ENCODE measurements around the gene LIN7B. TPM values are rescaled to one million over a fixed set of nuclear protein-coding genes. Genes with fewer than 3 reads are reported as not detected.

LIN7B gene
- total and polyA plus RNA-seq, 4 donors, result 2.2 to 3.8 (median 2.8) TPM

GRCh38 chr19:49109569-49110233, 4.5 kb upstream of the LIN7B start:
- TF ChIP-seq YY1 (IDR thresholded peaks at IDR 0.05) (no peak), NR2F2 (IDR thresholded peaks at IDR 0.05) (no peak), SP1 (IDR thresholded peaks at IDR 0.05) (no peak), RXRA (IDR thresholded peaks at IDR 0.05) (no peak), REST (IDR thresholded peaks at IDR 0.05) (no peak), JUND (IDR thresholded peaks at IDR 0.05) (no peak), TAF1 (conservative IDR thresholded peaks at IDR 0.05) (no peak), FOXA1 (IDR thresholded peaks at IDR 0.05) (no peak), ZBTB33 (IDR thresholded peaks at IDR 0.05) (no peak), EGR1 (IDR thresholded peaks at IDR 0.05; ENCODE audit: low read depth in 2 of 2) (no peak), ATF3 (IDR thresholded peaks at IDR 0.05) (no peak), GABPA (IDR thresholded peaks at IDR 0.05 in 1 of 2, conservative IDR thresholded peaks at IDR 0.05 in 1 of 2) (no peak), MAX (IDR thresholded peaks at IDR 0.05) (no peak), HNF4A (conservative IDR thresholded peaks at IDR 0.05) (no peak)
- Histone ChIP-seq H3K4me3 (ENCODE audit: low read depth in 1 of 3, low read length in 3 of 3) (no peak overlapping the region), H3K36me3 (ENCODE audit: control insufficient read depth in 4 of 4, insufficient read depth in 3 of 4, low read depth in 1 of 4, low read length in 3 of 4) (peaks cover 5 to 44% (median 15%) of the 10 kb centered on the region in 4 donors), H3K9ac (ENCODE audit: low read depth in 1 of 2, low read length in 2 of 2) (no peak overlapping the region), H3K4me1 (ENCODE audit: control insufficient read depth in 4 of 4, insufficient read depth in 4 of 4, low read length in 3 of 4) (peaks cover 0 to 7% (median 4%) of the 10 kb centered on the region in 4 donors), H3K27ac (ENCODE audit: low read depth in 1 of 2, low read length in 2 of 2) (no peak overlapping the region), H3K9me3 (ENCODE audit: control insufficient read depth in 4 of 4, low read length in 3 of 4) (no peaks in the 10 kb centered on the region), H3K27me3 (ENCODE audit: control insufficient read depth in 4 of 4, insufficient read depth in 4 of 4, low read length in 3 of 4) (no peaks in the 10 kb centered on the region)
- no peak for DNase-seq (ENCODE audit: low spot score)
- WGBS, result 68% methylated on average over 8 of the region's 8 CpGs

GRCh38 chr19:49110567-49110966, 3.6 kb upstream of the LIN7B start:
- H3K27me3 ChIP-seq (ENCODE audit: control insufficient read depth in 4 of 4, insufficient read depth in 4 of 4, low read length in 3 of 4), result no peaks in the 10 kb centered on the region
- DNase-seq (ENCODE audit: low spot score), result no peak
- peaks cover 0 to 10% (median 5%) of the 10 kb centered on the region in 4 donors for H3K4me1 ChIP-seq (ENCODE audit: control insufficient read depth in 4 of 4, insufficient read depth in 4 of 4, low read length in 3 of 4)
- H3K36me3 ChIP-seq (ENCODE audit: control insufficient read depth in 4 of 4, insufficient read depth in 3 of 4, low read depth in 1 of 4, low read length in 3 of 4), result peaks cover 0 to 36% (median 11%) of the 10 kb centered on the region in 4 donors
- no peak overlapping the region for H3K9ac ChIP-seq (ENCODE audit: low read depth in 1 of 2, low read length in 2 of 2)
- H3K27ac ChIP-seq (ENCODE audit: low read depth in 1 of 2, low read length in 2 of 2), result no peak overlapping the region
- no peak overlapping the region for H3K4me3 ChIP-seq (ENCODE audit: low read depth in 1 of 3, low read length in 3 of 3)
- WGBS, result 47% methylated on average over 3 of the region's 3 CpGs
- H3K9me3 ChIP-seq (ENCODE audit: control insufficient read depth in 4 of 4, low read length in 3 of 4), result no peaks in the 10 kb centered on the region
- TF ChIP-seq FOXA1 (IDR thresholded peaks at IDR 0.05), result no peak
- TF ChIP-seq ATF3 (IDR thresholded peaks at IDR 0.05), result no peak
- TF ChIP-seq FOXA2 (IDR thresholded peaks at IDR 0.05), result no peak
- no peak for TF ChIP-seq JUND (IDR thresholded peaks at IDR 0.05)

All from liver (tissue), 9 donors.